Heart left ventricle (tissue), 16 donors: ENCODE data around the gene SLC35D3. TPM values are rescaled to one million over a fixed set of nuclear protein-coding genes. Genes with fewer than 3 reads are reported as not detected.
A peak's percentile ranks its signal among the peaks of the same experiment; 100 is the strongest.

ENCODE experiments used
- ATAC-seq, 4 donors: fragments of 200-7000 bp; cut with Tn5 transposase; one replicate each; pipeline ENCODE4 v1.9.1; 2020 to 2022; ENCODE audit warnings: moderate library complexity in 4 of 4, mild to moderate bottlenecking in 3 of 4, moderate number of reproducible peaks in 1 of 4
- DNase-seq, 5 donors: peaks; one replicate each; pipeline ENCODE4 v3.0.0-alpha.2; 2020
- H3K27ac ChIP-seq, 12 donors: fragments of 200-600 bp; sonication (generic) in 4 of 12; one replicate each; pipeline versions ENCODE4 v1.5.0 to v1.8.0; 2016 to 2022; ENCODE audit warnings: mild to moderate bottlenecking in 2 of 12
- H3K27me3 ChIP-seq, 9 donors: fragments of 200-600 bp; sonication (generic) in 2 of 9; one replicate each; pipeline versions ENCODE4 v1.5.1 to v1.8.0; 2016 to 2022; ENCODE audit warnings: mild to moderate bottlenecking in 3 of 9
- H3K36me3 ChIP-seq, 9 donors: fragments of 200-600 bp; sonication (generic) in 2 of 9; one replicate each; pipeline versions ENCODE4 v1.5.0 to v1.8.0; 2018 to 2022; ENCODE audit warnings: mild to moderate bottlenecking in 2 of 9
- H3K4me1 ChIP-seq, 12 donors: fragments of 200-600 bp; sonication (generic) in 4 of 12; one replicate each; pipeline versions ENCODE4 v1.5.0 to v1.8.0; 2016 to 2022; ENCODE audit warnings: mild to moderate bottlenecking in 3 of 12
- H3K4me3 ChIP-seq, 12 donors: fragments of 200-600 bp; sonication (generic) in 4 of 12; one replicate each; pipeline versions ENCODE4 v1.5.0 to v1.8.0; 2017 to 2022; ENCODE audit warnings: mild to moderate bottlenecking in 9 of 12, moderate library complexity in 4 of 12
- H3K9me3 ChIP-seq, 12 donors: fragments of 200-600 bp; sonication (generic) in 4 of 12; one replicate each; pipeline versions ENCODE4 v1.5.0 to v1.8.0; 2016 to 2022; ENCODE audit warnings: mild to moderate bottlenecking in 1 of 12
- POLR2A ChIP-seq, 2 donors: fragments of 450-650 bp; IDR thresholded peaks; one replicate each; pipeline ENCODE4 v1.6.1; 2017; ENCODE audit warnings: antibody characterized with exemption in 2 of 2, mild to moderate bottlenecking in 2 of 2, moderate library complexity in 2 of 2
- WGBS, 4 donors: extraction: QIAGEN DNeasy Blood & Tissue Kit in 2 of 4; methylation state at CpG; one replicate each; pipeline versions ENCODE4 v1.1.5 to v1.1.7; 2013 to 2018; 5-methylcytosine and 5-hydroxymethylcytosine counted together
- intact Hi-C, 10 donors: fragments of 100-400 bp; cut with DNase I; formaldehyde crosslinking; loops; one replicate each; pipeline versions ENCODE4 v1.11.1 to v1.14.2; 2022
- polyA plus RNA-seq, 2 donors: library from polyadenylated mRNA; stranded (reverse); fragments of 200-250 nt; gene quantifications; one replicate each; pipeline ENCODE4 v1.2.3, GENCODE V29; 2013
- total RNA-seq, 9 donors: library from RNA; depleted of rRNA in 2 of 9; stranded (reverse); fragments of >200 nt in 2 of 9; fragmentation: NEBNext Ultra II Directional in 3 of 9; extraction: Animal tissue kit (Norgen Biotek cat#: 25700) in 3 of 9; gene quantifications; one replicate each; pipeline versions ENCODE4 v1.1.0 to v1.2.4, GENCODE V29; 2016 to 2023
- TF ChIP-seq, protein P1 (sequence below), 12 donors: fragments of 200-600 bp; sonication (generic) in 4 of 12; IDR thresholded peaks; one replicate each; pipeline versions ENCODE4 v1.5.0 to v1.8.0; 2018 to 2022; ENCODE audit warnings: antibody characterized with exemption in 12 of 12, mild to moderate bottlenecking in 5 of 12
- donor health status: ischemic (EF 13 %, LVEDD 7.1; RV severe dilation, severe dysfunction).
- donor health status: healthy with polysubstance abuse.
- donor health status: DM: no; HTN: yes; CAD: no.
- donor health status: DM: no; HTN: no; CAD: no.
- donor health status: ischemic (EF 25% LVEDD 6.9; RV normal size, moderate dysfunction).
- donor health status: ischemic (EF 25% LVEDD 5.7; RV mildly dilated, moderate dysfunction).
- donor health status: healthy.
- donor health status: DM: yes; HTN: yes; CAD: no.
- donor health status: ischemic (EF 35%, LVEDD 5.7; RV mildly dilated, moderate dysfunction).
- donor health status: nonischemic (EF 11% LVEDD 7.7; RV severe dilation, severe dysfunction).
- donor health status: DM: yes; HTN: yes; CAD: no.
- donor health status: PGD.
- donor health status: ischemic (EF 29% LVEDD 5.4; RV normal size, mild dysfunction).
- donor health status: nonischemic (EF 23%, LVEDD 6.1; RV moderate dilation, normal function).

SLC35D3 gene
- total and polyA plus RNA-seq, 11 donors, result 0.03 to 0.16 TPM; not detected in 9

DNA sequence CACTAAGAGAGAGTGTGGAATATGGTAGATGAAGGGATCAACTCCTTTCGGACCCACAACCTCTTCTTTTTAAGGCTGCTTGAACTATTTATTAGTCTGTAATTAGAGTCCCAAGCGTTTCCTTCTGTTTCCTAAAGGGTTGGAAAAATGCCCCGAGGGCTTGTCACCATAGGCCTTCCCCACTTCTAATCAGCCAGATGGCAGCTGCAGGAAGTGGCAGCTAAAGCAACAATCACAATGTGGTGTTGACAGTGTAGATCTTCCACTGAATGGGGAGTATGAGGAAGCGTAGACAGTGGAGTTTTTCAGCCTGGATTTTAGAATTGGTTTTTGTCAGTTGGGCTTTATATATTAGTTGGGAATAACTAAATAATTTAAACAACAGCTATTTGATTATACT lies 40.6 kb downstream of the SLC35D3 start:
- Histone ChIP-seq H3K27ac (peak overlapping the region in 10 of 12 donors; percentile 34 to 91 (median 68)), H3K9me3 (no peaks in the 10 kb centered on the region), H3K27me3 (peaks cover 0 to 6% (median 0%) of the 10 kb centered on the region in 9 donors), H3K4me1 (peaks cover 0 to 17% (median 2%) of the 10 kb centered on the region in 12 donors), H3K36me3 (no peaks in the 10 kb centered on the region), H3K4me3 (no peak overlapping the region)
- intact Hi-C loops, result loop anchor here in 5 of 10 donors (5.0 to 10.0 kb wide), 4 partner anchors 52 to 682 kb away; no protein-coding TSS in a partner anchor
- peak in 4 of 5 donors; percentile 39 to 66 (median 55) for DNase-seq
- ATAC-seq, result peak; percentile 87 to 95 (median 93)
- WGBS, 4 donors, result 15 to 27% (median 23%) methylated on average over 4 of the region's 4 CpGs
- TF ChIP-seq, protein P1, sequence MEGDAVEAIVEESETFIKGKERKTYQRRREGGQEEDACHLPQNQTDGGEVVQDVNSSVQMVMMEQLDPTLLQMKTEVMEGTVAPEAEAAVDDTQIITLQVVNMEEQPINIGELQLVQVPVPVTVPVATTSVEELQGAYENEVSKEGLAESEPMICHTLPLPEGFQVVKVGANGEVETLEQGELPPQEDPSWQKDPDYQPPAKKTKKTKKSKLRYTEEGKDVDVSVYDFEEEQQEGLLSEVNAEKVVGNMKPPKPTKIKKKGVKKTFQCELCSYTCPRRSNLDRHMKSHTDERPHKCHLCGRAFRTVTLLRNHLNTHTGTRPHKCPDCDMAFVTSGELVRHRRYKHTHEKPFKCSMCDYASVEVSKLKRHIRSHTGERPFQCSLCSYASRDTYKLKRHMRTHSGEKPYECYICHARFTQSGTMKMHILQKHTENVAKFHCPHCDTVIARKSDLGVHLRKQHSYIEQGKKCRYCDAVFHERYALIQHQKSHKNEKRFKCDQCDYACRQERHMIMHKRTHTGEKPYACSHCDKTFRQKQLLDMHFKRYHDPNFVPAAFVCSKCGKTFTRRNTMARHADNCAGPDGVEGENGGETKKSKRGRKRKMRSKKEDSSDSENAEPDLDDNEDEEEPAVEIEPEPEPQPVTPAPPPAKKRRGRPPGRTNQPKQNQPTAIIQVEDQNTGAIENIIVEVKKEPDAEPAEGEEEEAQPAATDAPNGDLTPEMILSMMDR (IDR thresholded peaks at IDR 0.05), result no peak
- no peak for TF ChIP-seq POLR2A (IDR thresholded peaks at IDR 0.05)

DNA sequence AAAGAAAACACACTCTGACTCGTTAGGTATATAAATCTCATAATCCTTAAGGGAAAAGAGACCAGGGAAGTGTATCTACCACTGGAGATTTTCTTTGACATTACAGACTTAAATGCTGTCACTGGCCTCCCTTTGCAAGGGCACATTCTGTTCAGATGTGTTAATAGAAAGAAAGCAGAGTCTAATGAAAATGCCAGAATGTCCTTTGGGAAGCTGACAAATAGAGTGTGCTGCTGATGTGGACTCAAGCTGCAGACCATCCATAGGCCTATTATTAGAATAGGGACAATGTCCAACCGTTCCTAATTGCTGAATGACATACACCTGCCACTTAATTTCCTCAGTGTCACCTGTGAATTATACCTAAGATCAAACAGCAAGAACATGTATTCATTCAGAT lies 41.2 kb downstream of the SLC35D3 start:
- ATAC-seq, result peak; percentile 84 to 87 (median 86)
- TF ChIP-seq, protein P1 (IDR thresholded peaks at IDR 0.05), result no peak
- no peak for TF ChIP-seq POLR2A (IDR thresholded peaks at IDR 0.05)
- no peak overlapping the region for H3K4me3 ChIP-seq
- H3K4me1 ChIP-seq, result peaks cover 0 to 17% (median 2%) of the 10 kb centered on the region in 12 donors
- H3K27me3 ChIP-seq, result peaks cover 0 to 6% (median 0%) of the 10 kb centered on the region in 9 donors
- H3K36me3 ChIP-seq, result no peaks in the 10 kb centered on the region
- H3K9me3 ChIP-seq, result no peaks in the 10 kb centered on the region
- 26 to 34% (median 29%) methylated on average over 2 of the region's 2 CpGs for WGBS, 4 donors
- intact Hi-C loops, result loop anchor here in 5 of 10 donors (5.0 to 10.0 kb wide), 4 partner anchors 52 to 682 kb away; no protein-coding TSS in a partner anchor
- peak overlapping the region in 10 of 12 donors; percentile 34 to 91 (median 68) for H3K27ac ChIP-seq
- DNase-seq, result no peak

DNA sequence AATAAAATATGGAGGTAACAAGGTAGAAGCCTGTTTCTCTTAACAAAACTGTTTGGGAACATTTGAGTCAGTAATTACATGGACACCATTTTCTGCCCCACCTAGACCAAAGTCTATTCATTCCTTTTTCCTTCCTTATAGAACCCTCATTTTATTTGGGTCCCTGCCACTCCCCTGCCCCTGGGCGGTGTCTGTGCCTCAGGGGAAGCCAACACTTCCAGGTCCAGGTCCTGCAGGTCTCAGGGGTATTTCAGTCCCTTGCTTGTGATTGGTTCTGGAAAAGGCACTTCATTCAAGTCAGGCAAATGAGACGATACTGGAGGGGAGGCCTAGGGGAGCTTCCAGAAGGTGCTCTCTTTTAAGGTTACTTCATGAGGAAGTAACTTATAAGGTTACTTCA lies 42.3 kb downstream of the SLC35D3 start:
- intact Hi-C loops, result loop anchor here in 5 of 10 donors (5.0 to 10.0 kb wide), 4 partner anchors 50 to 680 kb away; no protein-coding TSS in a partner anchor
- no peak for ATAC-seq
- no peak for TF ChIP-seq POLR2A (IDR thresholded peaks at IDR 0.05)
- TF ChIP-seq, protein P1 (IDR thresholded peaks at IDR 0.05), result no peak

GRCh38 chr6:136967876-136968752 lies 46.0 kb downstream of the SLC35D3 start:
- H3K27me3 ChIP-seq, result peaks cover 0 to 5% (median 0%) of the 10 kb centered on the region in 9 donors
- peak in 3 of 4 donors; percentile 71 to 76 (median 74) for ATAC-seq
- no peaks in the 10 kb centered on the region for H3K9me3 ChIP-seq
- H3K27ac ChIP-seq, result peak overlapping the region in 6 of 12 donors; percentile 37 to 79 (median 59)
- DNase-seq, result peak; percentile 49 to 77 (median 65)
- no peaks in the 10 kb centered on the region for H3K36me3 ChIP-seq
- H3K4me1 ChIP-seq, result peaks cover 0 to 19% (median 2%) of the 10 kb centered on the region in 12 donors
- TF ChIP-seq, protein P1 (IDR thresholded peaks at IDR 0.05), result peak; percentile 46 to 71 (median 60)
- no peak for TF ChIP-seq POLR2A (IDR thresholded peaks at IDR 0.05)
- H3K4me3 ChIP-seq, result no peak overlapping the region
- intact Hi-C loops, result loop anchor here in 8 of 10 donors (1.0 to 10.0 kb wide), 7 partner anchors 41 to 677 kb away; no protein-coding TSS in a partner anchor
- 51 to 56% (median 55%) methylated on average over 19 of the region's 19 CpGs for WGBS, 4 donors

More for the DNA sequence above, 42.3 kb downstream of the SLC35D3 start:
- 74 to 83% (median 79%) methylated on average over 2 of the region's 2 CpGs for WGBS, 4 donors
- peak overlapping the region in 2 of 12 donors; percentile 50 to 69 for H3K27ac ChIP-seq
- no peaks in the 10 kb centered on the region for H3K9me3 ChIP-seq
- H3K4me3 ChIP-seq, result no peak overlapping the region
- DNase-seq, result no peak
- peaks cover 0 to 28% (median 4%) of the 10 kb centered on the region in 12 donors for H3K4me1 ChIP-seq
- peaks cover 0 to 5% (median 0%) of the 10 kb centered on the region in 9 donors for H3K27me3 ChIP-seq
- H3K36me3 ChIP-seq, result no peaks in the 10 kb centered on the region
